CD4-positive, CD25-positive, alpha-beta regulatory T cell (primary cell): ENCODE data around the gene IGF1R. TPM values are rescaled to one million over a fixed set of nuclear protein-coding genes. Genes with fewer than 3 reads are reported as not detected.
A peak's percentile ranks its signal among the peaks of the same experiment; 100 is the strongest.

Source experiments
- ATAC-seq, 2 donors: fragments of 150-1000 bp; cut with Tn5 transposase; one replicate each; pipeline ENCODE4 v1.10.0; 2021; ENCODE audit warnings: low read depth in 2 of 2, moderate number of reproducible peaks in 2 of 2, moderate library complexity in 1 of 2
- DNase-seq, 3 donors: peaks; one replicate each; pipeline versions ENCODE4 v3.0.0 to v3.0.0-alpha.2; 2012 to 2022; ENCODE audit warnings: mixed read lengths in 1 of 3
- H3K27ac ChIP-seq: one replicate; pipeline ENCODE4 v1.7.0; 2013; ENCODE audit warnings: mild to moderate bottlenecking, low read length; ENCODE audit not compliant: insufficient read depth, poor library complexity, severe bottlenecking
- H3K27me3 ChIP-seq: one replicate; pipeline ENCODE4 v1.7.0; 2013; ENCODE audit warnings: low read length; ENCODE audit not compliant: control insufficient read depth, insufficient read depth
- H3K36me3 ChIP-seq: one replicate; pipeline ENCODE4 v1.7.0; 2013; ENCODE audit warnings: mild to moderate bottlenecking, low read length, moderate library complexity; ENCODE audit not compliant: control insufficient read depth, insufficient read depth
- H3K4me1 ChIP-seq: 2 replicates; pipeline ENCODE4 v1.7.0; 2013; ENCODE audit warnings: mild to moderate bottlenecking, low read length; ENCODE audit not compliant: insufficient read depth, control insufficient read depth, poor library complexity, severe bottlenecking
- H3K4me3 ChIP-seq: one replicate; pipeline ENCODE4 v1.7.0; 2013; ENCODE audit warnings: low read depth, mild to moderate bottlenecking, low read length, moderate library complexity
- H3K9me3 ChIP-seq, 2 experiments: 1 replicate in 1 of 2; 2 replicates in 1 of 2; pipeline ENCODE4 v1.7.0; 2013; ENCODE audit warnings: low read length in 2 of 2, mild to moderate bottlenecking in 1 of 2, moderate library complexity in 1 of 2; ENCODE audit not compliant: control insufficient read depth in 2 of 2
- H3K27ac Mint-ChIP-seq, 3 donors: one replicate each; pipeline ENCODE4 v1.8.0; 2020 to 2022; ENCODE audit warnings: mild to moderate bottlenecking in 3 of 3, mixed read lengths in 3 of 3, moderate library complexity in 2 of 3
- H3K27me3 Mint-ChIP-seq: one replicate; pipeline ENCODE4 v1.8.0; 2022; ENCODE audit warnings: mild to moderate bottlenecking, mixed read lengths
- H3K36me3 Mint-ChIP-seq: one replicate; pipeline ENCODE4 v1.8.0; 2020; ENCODE audit warnings: mixed read lengths
- H3K4me1 Mint-ChIP-seq, 4 donors: one replicate each; pipeline ENCODE4 v1.8.0; 2020 to 2022; ENCODE audit warnings: mixed read lengths in 4 of 4, mild to moderate bottlenecking in 1 of 4
- H3K4me3 Mint-ChIP-seq, 4 donors: one replicate each; pipeline ENCODE4 v1.8.0; 2020 to 2022; ENCODE audit warnings: mild to moderate bottlenecking in 4 of 4, mixed read lengths in 4 of 4, moderate library complexity in 3 of 4
- H3K9me3 Mint-ChIP-seq, 7 donors: one replicate each; pipeline ENCODE4 v1.8.0; 2020 to 2022; ENCODE audit warnings: mixed read lengths in 7 of 7, mild to moderate bottlenecking in 3 of 7, moderate library complexity in 2 of 7
- polyA plus RNA-seq, 4 donors: library from polyadenylated mRNA; unstranded; fragments of 300-500 nt; fragmentation: Illumina TruSeq; gene quantifications; one replicate each; pipeline ENCODE4 v1.2.3, GENCODE V29; 2021
- total RNA-seq: library from RNA; stranded (reverse); gene quantifications from one replicate; pipeline ENCODE4 v1.2.3, GENCODE V29; 2022

The IGF1R gene
- total and polyA plus RNA-seq, 5 donors from 2014 or later: 1.6 to 14.2 (median 3.6) TPM

GRCh38 chr15:98896002-98896721 is 247.8 kb downstream of the IGF1R start:
- peaks cover 0 to 3% (median 0%) of the 10 kb centered on the region in 4 donors for H3K4me1 Mint-ChIP-seq
- Histone ChIP-seq H3K27me3 (no peaks in the 10 kb centered on the region), H3K4me3 (no peak overlapping the region), H3K36me3 (no peaks in the 10 kb centered on the region), H3K9me3 (no peaks in the 10 kb centered on the region), H3K27ac (no peak overlapping the region), H3K4me1 (no peaks in the 10 kb centered on the region)
- H3K4me3 Mint-ChIP-seq: no peak overlapping the region
- no peak overlapping the region for H3K27ac Mint-ChIP-seq
- no peaks in the 10 kb centered on the region for H3K27me3 Mint-ChIP-seq
- H3K9me3 Mint-ChIP-seq: peaks cover 0 to 2% (median 0%) of the 10 kb centered on the region in 7 donors
- no peak for ATAC-seq
- H3K36me3 Mint-ChIP-seq: peaks cover 4% of the 10 kb centered on the region
- DNase-seq: no peak

- Histone ChIP-seq H3K27me3 (no peaks in the 10 kb centered on the region), H3K4me1 (no peaks in the 10 kb centered on the region), H3K27ac (no peak overlapping the region), H3K36me3 (no peaks in the 10 kb centered on the region), H3K9me3 (no peaks in the 10 kb centered on the region), H3K4me3 (no peak overlapping the region)
- H3K9me3 Mint-ChIP-seq: peaks cover 0 to 2% (median 0%) of the 10 kb centered on the region in 7 donors
- H3K4me1 Mint-ChIP-seq: peaks cover 0 to 9% (median 3%) of the 10 kb centered on the region in 4 donors
- no peak overlapping the region for H3K4me3 Mint-ChIP-seq
- DNase-seq: no peak
- no peaks in the 10 kb centered on the region for H3K27me3 Mint-ChIP-seq
- no peak for ATAC-seq
- no peak overlapping the region for H3K27ac Mint-ChIP-seq
- peaks cover 4% of the 10 kb centered on the region for H3K36me3 Mint-ChIP-seq
Measured at GRCh38 chr15:98896802-98897732, 248.7 kb downstream of the IGF1R start.

- H3K9me3 ChIP-seq: no peaks in the 10 kb centered on the region
- H3K27ac ChIP-seq: no peak overlapping the region
- Mint-ChIP-seq H3K27ac (no peak overlapping the region), H3K9me3 (peaks cover 0 to 2% (median 0%) of the 10 kb centered on the region in 7 donors), H3K27me3 (no peaks in the 10 kb centered on the region), H3K36me3 (peaks cover 4% of the 10 kb centered on the region), H3K4me3 (no peak overlapping the region), H3K4me1 (peaks cover 0 to 9% (median 3%) of the 10 kb centered on the region in 4 donors)
- no peak overlapping the region for H3K4me3 ChIP-seq
- H3K36me3 ChIP-seq: no peaks in the 10 kb centered on the region
- no peak for ATAC-seq
- H3K27me3 ChIP-seq: no peaks in the 10 kb centered on the region
- DNase-seq: no peak
- H3K4me1 ChIP-seq: no peaks in the 10 kb centered on the region
Measured at GRCh38 chr15:98898122-98898521, 249.8 kb downstream of the IGF1R start.

GRCh38 chr15:98899272-98900021 is 251.1 kb downstream of the IGF1R start:
- Histone ChIP-seq H3K4me3 (no peak overlapping the region), H3K36me3 (no peaks in the 10 kb centered on the region), H3K27me3 (no peaks in the 10 kb centered on the region), H3K27ac (no peak overlapping the region), H3K9me3 (no peaks in the 10 kb centered on the region), H3K4me1 (no peaks in the 10 kb centered on the region)
- Mint-ChIP-seq H3K4me1 (peaks cover 0 to 12% (median 3%) of the 10 kb centered on the region in 4 donors), H3K27ac (no peak overlapping the region), H3K9me3 (peaks cover 0 to 2% (median 0%) of the 10 kb centered on the region in 7 donors), H3K4me3 (no peak overlapping the region), H3K27me3 (no peaks in the 10 kb centered on the region), H3K36me3 (peaks cover 9% of the 10 kb centered on the region)
- DNase-seq: no peak
- ATAC-seq: no peak

- Mint-ChIP-seq H3K36me3 (peaks cover 9% of the 10 kb centered on the region), H3K4me1 (peaks cover 0 to 12% (median 4%) of the 10 kb centered on the region in 4 donors), H3K9me3 (no peaks in the 10 kb centered on the region), H3K27me3 (no peaks in the 10 kb centered on the region), H3K4me3 (peak overlapping the region in 1 of 4 donors; percentile 21), H3K27ac (no peak overlapping the region)
- Histone ChIP-seq H3K9me3 (no peaks in the 10 kb centered on the region), H3K27me3 (no peaks in the 10 kb centered on the region), H3K36me3 (no peaks in the 10 kb centered on the region), H3K27ac (no peak overlapping the region), H3K4me3 (no peak overlapping the region), H3K4me1 (no peaks in the 10 kb centered on the region)
- ATAC-seq (no peak), DNase-seq (no peak)
Measured at GRCh38 chr15:98900356-98900755, 252.0 kb downstream of the IGF1R start.

- Histone ChIP-seq H3K9me3 (no peaks in the 10 kb centered on the region), H3K36me3 (no peaks in the 10 kb centered on the region), H3K27me3 (no peaks in the 10 kb centered on the region), H3K27ac (no peak overlapping the region), H3K4me3 (no peak overlapping the region), H3K4me1 (no peaks in the 10 kb centered on the region)
- Mint-ChIP-seq H3K27ac (no peak overlapping the region), H3K4me1 (peaks cover 0 to 12% (median 4%) of the 10 kb centered on the region in 4 donors), H3K27me3 (no peaks in the 10 kb centered on the region), H3K4me3 (no peak overlapping the region), H3K36me3 (peaks cover 7% of the 10 kb centered on the region), H3K9me3 (no peaks in the 10 kb centered on the region)
- no peak for ATAC-seq
- peak in 1 of 3 donors; percentile 17 for DNase-seq
Measured at GRCh38 chr15:98901434-98902072, 253.2 kb downstream of the IGF1R start.

- Mint-ChIP-seq H3K4me1 (peaks cover 0 to 12% (median 4%) of the 10 kb centered on the region in 4 donors), H3K36me3 (peaks cover 4% of the 10 kb centered on the region), H3K27me3 (no peaks in the 10 kb centered on the region), H3K27ac (no peak overlapping the region), H3K4me3 (no peak overlapping the region), H3K9me3 (no peaks in the 10 kb centered on the region)
- Histone ChIP-seq H3K27ac (no peak overlapping the region), H3K36me3 (no peaks in the 10 kb centered on the region), H3K4me3 (no peak overlapping the region), H3K9me3 (no peaks in the 10 kb centered on the region), H3K27me3 (no peaks in the 10 kb centered on the region), H3K4me1 (no peaks in the 10 kb centered on the region)
- ATAC-seq: no peak
- no peak for DNase-seq
Measured at GRCh38 chr15:98902931-98903330, 254.6 kb downstream of the IGF1R start.
